HepG2 (cell line): ENCODE data around the gene TJAP1. TPM values are rescaled to one million over a fixed set of nuclear protein-coding genes. Genes with fewer than 3 reads are reported as not detected.

Experiments used
- ATAC-seq: fragments of 200-7000 bp; cut with Tn5 transposase; 3 replicates; pipeline ENCODE4 v1.9.1; 2020; ENCODE audit warnings: mild to moderate bottlenecking, moderate library complexity
- BruUV-seq: library from RNA; stranded (reverse); fragments of 400-500 nt; replicated peaks from 2 replicates; lab custom pipeline; 2021; lab: Mats Ljungman, UMichigan
- CTCF ChIA-PET: fragments of 300-600 bp; formaldehyde crosslinking; extraction: SDS; loops from one replicate; lab custom pipeline; 2021; ENCODE audit warnings: low total read pairs, inconsistent platforms, low intra/inter-chr PET ratio; lab: Yijun Ruan, JAX
- POLR2A ChIA-PET: fragments of 350-600 bp; sonication (Branson Sonifier 250); formaldehyde crosslinking; loops from one replicate; lab custom pipeline; 2020; ENCODE audit warnings: antibody characterized with exemption, inconsistent platforms; lab: Yijun Ruan, JAX
- DNase-seq: peaks from one replicate; pipeline ENCODE4 v3.0.0-alpha.2; 2015; ENCODE audit warnings: low spot score
- FAIRE-seq: peaks from 3 replicates; lab custom pipeline; 2011; peaks lifted over from hg19 to GRCh38; lab: Jason Lieb, UNC
- H2AFZ ChIP-seq: one replicate; pipeline ENCODE4 v1.6.1; 2011; ENCODE audit warnings: low read length, inconsistent platforms
- H3K27ac ChIP-seq: fragments of 300-600 bp; 3 replicates; pipeline ENCODE4 v1.8.0; 2011; ENCODE audit warnings: mixed run types, mild to moderate bottlenecking, mixed read lengths, low read length, inconsistent platforms; ENCODE audit not compliant: insufficient read depth; ENCODE audit errors: extremely low read length
- H3K27me3 ChIP-seq, 2 experiments: fragments of 200-600 bp in 1 of 2; 2 replicates in 1 of 2; 3 replicates in 1 of 2; pipeline versions ENCODE4 v1.6.0 to v1.8.0; 2011; ENCODE audit warnings: low read length in 2 of 2, mild to moderate bottlenecking in 2 of 2, moderate library complexity in 2 of 2, inconsistent platforms in 1 of 2; ENCODE audit not compliant: insufficient read depth in 2 of 2, control insufficient read depth in 1 of 2
- H3K36me3 ChIP-seq, 2 experiments: fragments of 200-600 bp in 1 of 2; replicated peaks in 1 of 2; 2 replicates in 1 of 2; 3 replicates in 1 of 2; pipeline versions ENCODE4 v1.5.1 to v1.8.0; 2011; ENCODE audit warnings: low read length in 2 of 2, inconsistent platforms in 1 of 2; ENCODE audit not compliant: insufficient read depth in 2 of 2, control insufficient read depth in 1 of 2
- H3K4me1 ChIP-seq: 2 replicates; pipeline ENCODE4 v1.5.1; 2012; ENCODE audit warnings: low read length, inconsistent platforms; ENCODE audit not compliant: insufficient read depth
- H3K4me2 ChIP-seq: 2 replicates; pipeline ENCODE4 v1.6.0; 2011; ENCODE audit warnings: low read depth, low read length, inconsistent platforms
- H3K4me3 ChIP-seq, 3 experiments: fragments of 200-600 bp in 1 of 3; sonication (generic), shearing (Covaris generic) in 1 of 3; replicated peaks in 1 of 3; 2 replicates each; pipeline ENCODE4 v1.5.1; 2011 to 2016; ENCODE audit warnings: low read length in 3 of 3, inconsistent platforms in 2 of 3, low read depth in 2 of 3, mild to moderate bottlenecking in 2 of 3, control low read depth in 1 of 3, mixed read lengths in 1 of 3; ENCODE audit not compliant: insufficient read depth in 1 of 3
- H3K79me2 ChIP-seq: one replicate; pipeline ENCODE4 v1.6.1; 2011; ENCODE audit warnings: low read length, inconsistent platforms; ENCODE audit not compliant: insufficient read depth
- H3K9ac ChIP-seq: 2 replicates; pipeline ENCODE4 v1.6.0; 2011; ENCODE audit warnings: mild to moderate bottlenecking, low read depth, low read length, inconsistent platforms; ENCODE audit not compliant: insufficient read depth
- H3K9me3 ChIP-seq: 2 replicates; pipeline ENCODE4 v1.5.1; 2012; ENCODE audit warnings: mild to moderate bottlenecking, low read length
- H4K20me1 ChIP-seq: 2 replicates; pipeline ENCODE4 v1.6.0; 2011; ENCODE audit warnings: inconsistent platforms, mild to moderate bottlenecking, low read length, moderate library complexity; ENCODE audit not compliant: insufficient read depth
- CBX1 ChIP-seq: IDR thresholded peaks from one replicate; pipeline ENCODE4 v1.6.1; 2016; ENCODE audit warnings: antibody characterized with exemption, low read depth
- CCDC6 ChIP-seq: sonication (generic); formaldehyde crosslinking; IDR thresholded peaks from 2 replicates; pipeline ENCODE4 v1.8.1; 2022; ENCODE audit warnings: mild to moderate bottlenecking, missing genetic modification reagents, moderate library complexity
- HCFC1 ChIP-seq: fragments of 150-350 bp; IDR thresholded peaks from 2 replicates; pipeline ENCODE4 v1.6.1; 2014; ENCODE audit warnings: low read depth, low read length
- MBD4 ChIP-seq: IDR thresholded peaks from 2 replicates; pipeline ENCODE4 v1.6.1; 2012; ENCODE audit warnings: low read length, inconsistent platforms, borderline replicate concordance
- MXD1 ChIP-seq: sonication (generic); formaldehyde crosslinking; IDR thresholded peaks from 2 replicates; pipeline ENCODE4 v1.4.0; 2020; ENCODE audit warnings: mild to moderate bottlenecking, missing genetic modification reagents
- RAD51 ChIP-seq: fragments of 450-650 bp; IDR thresholded peaks from 2 replicates; pipeline ENCODE4 v1.6.1; 2016; ENCODE audit warnings: borderline replicate concordance
- SKI ChIP-seq: fragments of 450-650 bp; IDR thresholded peaks from one replicate; pipeline ENCODE4 v1.6.1; 2018; ENCODE audit warnings: mild to moderate bottlenecking; ENCODE audit not compliant: partially characterized antibody
- YEATS4 ChIP-seq: sonication (generic); formaldehyde crosslinking; IDR thresholded peaks from 2 replicates; pipeline ENCODE4 v1.4.0; 2020; ENCODE audit warnings: missing genetic modification reagents, borderline replicate concordance
- ZNF207 ChIP-seq: fragments of 450-650 bp; IDR thresholded peaks from 2 replicates; pipeline ENCODE4 v1.6.1; 2016; ENCODE audit warnings: antibody characterized with exemption, borderline replicate concordance
- ZNF260 ChIP-seq: sonication (generic); formaldehyde crosslinking; IDR thresholded peaks from 2 replicates; pipeline ENCODE4 v1.4.0; 2020; ENCODE audit warnings: missing genetic modification reagents, low read depth, mild to moderate bottlenecking, borderline replicate concordance
- ZNF317 ChIP-seq: sonication (generic); formaldehyde crosslinking; IDR thresholded peaks from 2 replicates; pipeline ENCODE4 v1.5.0; 2020; ENCODE audit warnings: mild to moderate bottlenecking, missing genetic modification reagents
- ZNF407 ChIP-seq: sonication (generic); formaldehyde crosslinking; IDR thresholded peaks from one replicate; pipeline ENCODE4 v1.5.1; 2020; ENCODE audit warnings: mild to moderate bottlenecking, missing genetic modification reagents; ENCODE audit errors: not compliant biosample characterization
- ZNF546 ChIP-seq: sonication (generic); formaldehyde crosslinking; conservative IDR thresholded peaks from 2 replicates; pipeline ENCODE4 v1.8.1; 2023; ENCODE audit warnings: mild to moderate bottlenecking, missing genetic modification reagents
- ZNF564 ChIP-seq: sonication (generic); formaldehyde crosslinking; IDR thresholded peaks from 2 replicates; pipeline ENCODE4 v1.8.1; 2023; ENCODE audit warnings: mild to moderate bottlenecking, missing genetic modification reagents
- ZNF598 ChIP-seq: sonication (generic); formaldehyde crosslinking; IDR thresholded peaks from 2 replicates; pipeline ENCODE4 v1.5.1; 2020; ENCODE audit warnings: mild to moderate bottlenecking, missing genetic modification reagents, borderline replicate concordance
- WGBS: methylation state at CpG from one replicate; pipeline ENCODE4 v1.1.6; 2017; ENCODE audit warnings: low lambda C conversion rate; 5-methylcytosine and 5-hydroxymethylcytosine counted together
- in situ Hi-C: cut with HindIII; loops from 2 replicates; pipeline ENCODE4 v1.10.0; 2017; ENCODE audit warnings: low pct_unique_long_range_greater_than_20kb; ENCODE audit not compliant: extremely low pct_ligation_motif_present
- intact Hi-C: fragments of 100-400 bp; cut with micrococcal nuclease; formaldehyde crosslinking; loops from one replicate; pipeline ENCODE4 v1.10.0; 2022; ENCODE audit not compliant: unreplicated experiment
- polyA plus RNA-seq, 8 experiments: library from polyadenylated mRNA; depleted of rRNA in 3 of 8; stranded (reverse) in 7 of 8; unstranded in 1 of 8; fragments of >200 nt; fragmentation: Illumina TruSeq in 4 of 8; extraction: Trizol in 4 of 8; gene quantifications; 2 replicates each; pipeline versions ENCODE4 v1.2.1 to v1.2.3, GENCODE V29; 2011 to 2016; ENCODE audit warnings: low read depth in 4 of 8, missing spikeins in 1 of 8, mixed read lengths in 1 of 8; ENCODE audit not compliant: insufficient read depth in 1 of 8
- total RNA-seq, 5 experiments: library from RNA; depleted of rRNA; stranded (reverse); fragments of >200 nt; fragmentation: Illumina TruSeq; extraction: Trizol; gene quantifications; 2 replicates each; pipeline ENCODE4 v1.2.3, GENCODE V29; 2016; ENCODE audit warnings: low read depth in 1 of 5

Gene TJAP1
- total and polyA plus RNA-seq, 2 of the 13 experiments (the other 11 are each of a cell fraction or from before 2014, with no cell fraction given): 15.7 to 41.6 TPM

- peak within 1 kb of the TSS; percentile 82 for H3K4me2 ChIP-seq
- peaks cover 10% of the 10 kb centered on the region for H3K79me2 ChIP-seq
- in situ Hi-C loops: no loop called here
- intact Hi-C loops: loop anchor here (5.0 kb wide), 2 partner anchors 123 to 248 kb away; no protein-coding TSS in a partner anchor
- peaks cover 57% of the 10 kb centered on the region for H3K4me1 ChIP-seq
- peak; percentile 71 for ATAC-seq
- CTCF ChIA-PET: no interaction called here
- peak; percentile 64 for DNase-seq
- no peak within 1 kb of the TSS for H3K27ac ChIP-seq
- WGBS: 35% methylated on average over 64 of the region's 96 CpGs
- H4K20me1 ChIP-seq: no peaks in the 10 kb centered on the region; the same call in 1 of the 2 replicates
- FAIRE-seq: no peak
- peak within 1 kb of the TSS; percentile 49 for H3K9ac ChIP-seq
- peak within 1 kb of the TSS; percentile 61 to 74 (median 69) for H3K4me3 ChIP-seq
- H2AFZ ChIP-seq: no peak within 1 kb of the TSS
- H3K9me3 ChIP-seq: no peaks in the 10 kb centered on the region
- H3K27me3 ChIP-seq: peaks cover 3 to 7% of the 10 kb centered on the region in 2 experiments; a peak in 4 of 5 replicates
- no TSS peak for BruUV-seq
- H3K36me3 ChIP-seq: peaks cover 17 to 34% of the 10 kb centered on the region in 2 experiments
- POLR2A ChIA-PET: interaction anchor here (1.0 to 1.9 kb wide), 14 partner anchors 11 to 141 kb away, joined by 3 to 13 read pairs (median 5); partner anchors contain the start of genes ABCC10, DLK2, GTPBP2 and POLH
- TF ChIP-seq ZNF260 (CRISPR knock-in tag) (no peak), YEATS4 (CRISPR knock-in tag) (0 out of 2 replicates have a peak, but pooled peaks have one; percentile 22), CBX1 (no peak), ZNF207 (no peak), ZNF546 (CRISPR knock-in tag) (peak; percentile 51; the same call in 1 of the 2 replicates), HCFC1 (no peak), ZNF598 (CRISPR knock-in tag) (peak; percentile 84; the same call in 1 of the 2 replicates), MXD1 (CRISPR knock-in tag) (peak; percentile 68; the same call in 1 of the 2 replicates), RAD51 (no peak), ZNF564 (CRISPR knock-in tag) (peak; percentile 79; the same call in 1 of the 2 replicates), MBD4 (no peak), ZNF317 (no peak), ZNF407 (CRISPR knock-in tag) (peak; percentile 42), SKI (peak; percentile 54), CCDC6 (CRISPR knock-in tag) (peak; percentile 51; the same call in 1 of the 2 replicates)
These were observed 32.8 kb downstream of the TJAP1 start, which contains the start of gene LRRC73 for GRCh38 chr6:43509984-43510826. Gene LRRC73 (minus strand): TSS chr6:43510346. CDS start chr6:43509785, 561 bp downstream.
